GM12891 (cell line): Measurements from ENCODE around the gene GLP2R. TPM values are rescaled to one million over a fixed set of nuclear protein-coding genes. Genes with fewer than 3 reads are reported as not detected.
"Not testable (repeated sequence)": the region's sequence is repeated elsewhere in the genome, so short reads cannot be mapped to it uniquely, and the experiment has no call there.

Experiments
- DNase-seq: peaks from one replicate; pipeline ENCODE4 v3.0.0; 2011; ENCODE audit warnings: low spot score; ENCODE audit not compliant: insufficient read length
- FAIRE-seq: peaks from 2 replicates; lab custom pipeline; 2011; peaks lifted over from hg19 to GRCh38; lab: Jason Lieb, UNC
- PAX5 ChIP-seq: IDR thresholded peaks from 2 replicates; pipeline ENCODE4 v1.6.1; 2011; ENCODE audit warnings: low read length, moderate library complexity, mild to moderate bottlenecking; ENCODE audit not compliant: insufficient read depth, severe bottlenecking
- POLR2A ChIP-seq: IDR thresholded peaks from 2 replicates; pipeline ENCODE4 v1.6.1; 2011; ENCODE audit warnings: low read depth, low read length, control low read depth
- POLR2AphosphoS5 ChIP-seq: IDR thresholded peaks from 2 replicates; pipeline ENCODE4 v1.6.1; 2011; ENCODE audit warnings: low read depth, low read length, control low read depth
- POU2F2 ChIP-seq: IDR thresholded peaks from 2 replicates; pipeline ENCODE4 v1.6.1; 2011; ENCODE audit warnings: low read depth, mild to moderate bottlenecking, control low read depth, low read length, moderate library complexity
- SPI1 ChIP-seq: IDR thresholded peaks from 2 replicates; pipeline ENCODE4 v1.6.1; 2011; ENCODE audit warnings: low read depth, low read length, control low read depth
- TAF1 ChIP-seq: IDR thresholded peaks from 2 replicates; pipeline ENCODE4 v1.6.1; 2011; ENCODE audit warnings: low read depth, low read length, control low read depth
- polyA plus RNA-seq: library from polyadenylated mRNA; unstranded; fragments of >200 nt; gene quantifications from one replicate; pipeline ENCODE4 v1.2.1, GENCODE V29; 2012; ENCODE audit warnings: low read depth, missing spikeins, inconsistent platforms; ENCODE audit not compliant: missing spikeins

GLP2R gene
- polyA plus RNA-seq, result not detected

DNA sequence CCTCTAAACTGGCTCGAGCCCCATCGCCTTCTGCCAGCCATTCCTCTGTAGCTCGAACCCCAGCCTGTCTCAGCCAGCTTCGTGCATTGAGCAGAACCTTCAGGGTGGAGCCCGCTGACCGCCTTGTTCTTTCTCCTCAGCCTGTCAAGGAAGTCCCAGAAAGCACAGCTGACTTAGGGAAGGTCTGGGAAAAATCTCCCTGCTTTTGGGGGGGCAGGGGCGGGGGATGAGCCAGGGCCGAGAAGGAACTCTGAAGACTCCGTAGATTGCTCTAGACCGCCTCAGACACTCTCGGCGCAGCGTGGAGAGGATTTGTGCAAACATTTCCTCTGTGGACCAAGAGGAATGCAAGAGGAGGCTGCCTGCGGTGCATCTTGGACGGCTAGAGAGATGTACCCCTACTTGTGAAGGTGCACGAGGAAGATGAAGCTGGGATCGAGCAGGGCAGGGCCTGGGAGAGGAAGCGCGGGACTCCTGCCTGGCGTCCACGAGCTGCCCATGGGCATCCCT lies at the start of gene GLP2R:
Gene GLP2R, plus strand, starts transcription at position 284 of the 510 bp plus-strand sequence. Its CDS starts 140 bp downstream, at position 424.
- FAIRE-seq (no peak), DNase-seq (no peak)
- TF ChIP-seq TAF1 (no peak), POLR2AphosphoS5 (no peak), POLR2A (no peak), POU2F2 (no peak), SPI1 (no peak), PAX5 (no peak)

DNA sequence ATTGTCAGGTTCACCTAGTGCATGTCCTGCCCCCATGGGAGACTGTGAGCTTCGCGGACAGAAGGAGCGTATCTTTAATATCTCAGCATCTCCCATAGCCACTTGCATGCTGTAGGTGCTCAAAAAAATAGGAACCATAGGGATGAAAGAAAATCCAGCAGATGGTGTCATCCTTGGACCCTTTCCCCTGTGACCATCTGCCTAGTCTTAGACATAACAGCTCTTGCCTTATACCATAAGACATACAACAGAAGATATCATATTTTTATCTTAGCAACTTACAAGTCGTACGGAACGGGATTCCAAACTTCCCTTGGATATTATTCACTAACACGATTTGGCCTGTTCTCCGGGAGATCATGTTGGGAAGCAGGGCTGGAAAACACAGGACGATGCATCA lies 48.8 kb upstream of the GLP2R start:
- TF ChIP-seq TAF1 (no peak), SPI1 (no peak), POLR2A (no peak), POU2F2 (no peak), PAX5 (no peak), POLR2AphosphoS5 (no peak)
- DNase-seq, result no peak
- FAIRE-seq, result no peak

DNA sequence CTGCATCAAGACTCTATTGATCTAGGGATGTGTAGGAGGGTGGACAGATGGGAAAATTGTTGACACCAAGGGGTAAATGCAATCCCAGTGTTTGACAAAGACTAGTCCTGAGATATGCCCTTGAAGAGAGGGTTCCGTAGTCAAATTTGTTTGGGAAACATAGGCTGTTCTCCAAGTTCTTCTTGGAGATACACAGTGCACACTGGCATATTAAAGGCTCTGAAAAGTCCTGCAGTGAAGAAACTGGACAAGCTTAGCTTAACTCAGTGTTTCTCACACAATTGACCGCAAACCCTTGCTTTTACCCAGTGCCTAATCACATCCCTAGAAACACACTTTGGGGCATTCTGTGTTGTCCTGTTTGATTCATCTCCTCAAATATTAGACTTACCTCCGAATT lies 45.2 kb upstream of the GLP2R start:
- TF ChIP-seq POLR2AphosphoS5, result no peak
- TF ChIP-seq PAX5, result no peak
- no peak for TF ChIP-seq TAF1
- no peak for TF ChIP-seq POU2F2
- no peak for TF ChIP-seq POLR2A
- TF ChIP-seq SPI1, result no peak
- DNase-seq (no peak), FAIRE-seq (no peak)

GRCh38 chr17:9783050-9783449 lies 42.7 kb upstream of the GLP2R start:
- no peak for TF ChIP-seq POLR2AphosphoS5
- no peak for TF ChIP-seq POLR2A
- TF ChIP-seq SPI1, result no peak
- no peak for TF ChIP-seq POU2F2
- no peak for TF ChIP-seq PAX5
- no peak for TF ChIP-seq TAF1
- FAIRE-seq, result no peak

DNA sequence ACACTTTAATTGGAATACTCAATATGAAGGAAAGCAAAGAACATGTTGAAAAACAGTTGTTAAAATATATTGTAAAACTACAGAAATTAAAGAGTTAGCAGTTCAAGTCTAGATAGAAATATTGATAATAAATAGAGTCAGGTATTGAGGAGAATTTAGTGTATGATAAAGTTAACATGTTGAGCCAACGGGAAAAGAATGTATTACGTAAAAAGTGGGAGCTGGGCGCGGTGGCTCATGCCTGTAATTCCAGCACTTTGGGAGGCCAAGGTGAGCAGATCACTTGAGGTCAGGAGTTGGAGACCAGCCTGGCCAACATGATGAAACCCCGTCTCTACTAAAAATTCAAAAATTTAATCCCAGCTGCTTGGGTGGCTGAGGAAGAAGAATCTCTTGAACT lies 42.3 kb upstream of the GLP2R start:
- not testable (repeated sequence) for FAIRE-seq, DNase-seq

More at GRCh38 chr17:9783050-9783449, 42.7 kb upstream of the GLP2R start:
- DNase-seq, result no peak

- DNase-seq (no peak), FAIRE-seq (no peak)
- TF ChIP-seq POLR2AphosphoS5 (no peak), PAX5 (no peak), TAF1 (no peak), POLR2A (no peak)
Measured at GRCh38 chr17:9784544-9784943, 41.2 kb upstream of the GLP2R start.

DNA sequence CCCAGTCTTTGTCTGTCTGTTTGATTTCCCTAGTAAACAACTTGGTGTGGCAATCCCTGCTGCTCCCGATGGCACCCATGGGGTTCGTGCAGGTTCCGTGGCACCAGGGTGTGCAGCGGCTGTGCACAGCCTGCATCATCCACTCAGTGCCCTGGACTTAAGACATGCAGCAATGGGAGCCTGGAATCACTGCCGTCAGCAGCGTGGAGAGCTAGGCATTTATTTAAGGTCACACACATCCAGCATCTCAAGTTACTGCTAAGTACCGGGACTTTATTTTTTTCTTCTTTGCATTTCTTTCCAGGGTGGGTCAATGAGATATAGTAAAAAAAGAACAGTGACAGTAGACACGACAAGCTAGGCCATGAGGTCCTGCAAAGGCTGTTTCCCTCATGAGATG lies 37.1 kb upstream of the GLP2R start:
- TF ChIP-seq POLR2A, result no peak
- no peak for TF ChIP-seq POU2F2
- TF ChIP-seq POLR2AphosphoS5, result no peak
- TF ChIP-seq PAX5, result no peak
- TF ChIP-seq SPI1, result no peak
- TF ChIP-seq TAF1, result no peak
- FAIRE-seq, result no peak
- no peak for DNase-seq

GRCh38 chr17:9790316-9790715 lies 35.4 kb upstream of the GLP2R start:
- DNase-seq, result no peak
- TF ChIP-seq SPI1 (no peak), PAX5 (no peak), POLR2A (no peak), POLR2AphosphoS5 (no peak), TAF1 (no peak)
- FAIRE-seq, result no peak

- FAIRE-seq (no peak), DNase-seq (no peak)
- TF ChIP-seq POLR2AphosphoS5 (no peak), POLR2A (no peak), POU2F2 (no peak), SPI1 (no peak), PAX5 (no peak), TAF1 (no peak)
Measured at GRCh38 chr17:9790889-9791876, 34.5 kb upstream of the GLP2R start, which contains the start of gene DHRS7C. TSS of gene DHRS7C (minus strand) at chr17:9791592. CDS start at chr17:9791284, 308 bp downstream.

DNA sequence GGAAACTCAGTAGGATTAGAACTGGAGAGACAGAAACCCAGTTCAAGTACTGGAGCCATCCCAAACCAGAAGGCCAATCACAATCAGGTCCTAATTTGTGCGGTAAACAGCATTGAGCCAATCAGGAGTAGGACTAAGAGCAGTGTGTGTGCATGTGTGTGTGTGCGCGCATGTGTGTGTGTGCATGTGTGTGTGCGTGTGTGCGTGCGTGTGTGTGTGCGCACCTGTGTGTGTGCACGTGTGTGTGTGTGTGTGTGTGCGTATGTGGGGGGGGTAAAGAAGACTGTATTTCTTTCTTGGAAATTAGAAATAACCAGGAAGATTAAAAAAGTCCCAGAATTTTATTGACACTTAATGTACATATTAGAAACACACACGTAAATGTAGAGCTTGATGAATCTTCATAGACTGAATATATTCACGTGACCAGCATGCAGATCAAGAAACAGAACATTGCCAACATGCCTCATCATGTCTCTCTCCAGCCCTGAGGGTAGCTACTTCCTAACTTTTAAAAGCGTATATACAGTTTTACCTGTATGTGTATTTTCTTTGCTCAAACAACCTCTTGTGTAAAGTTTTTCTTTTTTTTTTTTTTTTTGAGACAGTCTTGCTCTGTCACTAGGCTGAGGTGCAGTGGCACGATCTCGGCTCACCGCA lies 33.4 kb upstream of the GLP2R start:
- DNase-seq (no peak), FAIRE-seq (no peak)
- TF ChIP-seq POLR2A (no peak), PAX5 (no peak), POLR2AphosphoS5 (no peak), TAF1 (no peak), SPI1 (no peak), POU2F2 (no peak)
